Pulmonary artery endothelial cell (primary cell): ENCODE data around the gene PLPP1. TPM values are rescaled to one million over a fixed set of nuclear protein-coding genes. Genes with fewer than 3 reads are reported as not detected.
"Not testable (repeated sequence)": the region's sequence is repeated elsewhere in the genome, so short reads cannot be mapped to it uniquely, and the experiment has no call there.

ENCODE experiments used
- DNase-seq: peaks from one replicate; pipeline ENCODE4 v3.0.0-alpha.2; 2011; ENCODE audit warnings: low read depth, low spot score
- total RNA-seq: library from RNA; depleted of rRNA; stranded (reverse); fragments of >200 nt; gene quantifications from 2 replicates; pipeline ENCODE4 v1.2.3, GENCODE V29; 2014

The PLPP1 gene
- total RNA-seq, 1 donor from 2014 or later: 13.9 TPM

GRCh38 chr5:55505711-55506110 lies 29.1 kb downstream of the PLPP1 start:
- DNase-seq: not testable (repeated sequence)

GRCh38 chr5:55503917-55504316 lies 30.8 kb downstream of the PLPP1 start:
- DNase-seq: not testable (repeated sequence)

GRCh38 chr5:55502759-55503158 lies 32.0 kb downstream of the PLPP1 start:
- DNase-seq: no peak

- no peak for DNase-seq
Observed at GRCh38 chr5:55498457-55498856, 36.3 kb downstream of the PLPP1 start.

GRCh38 chr5:55497712-55498111 lies 37.1 kb downstream of the PLPP1 start:
- DNase-seq: no peak

GRCh38 chr5:55495216-55495615 lies 39.5 kb downstream of the PLPP1 start:
- DNase-seq: no peak

GRCh38 chr5:55492449-55492848 lies 42.3 kb downstream of the PLPP1 start:
- no peak for DNase-seq

GRCh38 chr5:55485073-55485472 lies 49.7 kb downstream of the PLPP1 start:
- no peak for DNase-seq

GRCh38 chr5:55484531-55484930 lies 50.2 kb downstream of the PLPP1 start:
- DNase-seq: no peak

- no peak for DNase-seq
Observed at GRCh38 chr5:55483885-55484284, 50.9 kb downstream of the PLPP1 start.

GRCh38 chr5:55481293-55481855 lies 53.4 kb downstream of the PLPP1 start:
- no peak for DNase-seq

- no peak for DNase-seq
Observed at GRCh38 chr5:55480781-55481180, 54.0 kb downstream of the PLPP1 start.

GRCh38 chr5:55472642-55473041 lies 62.1 kb downstream of the PLPP1 start:
- no peak for DNase-seq

GRCh38 chr5:55471468-55471867 lies 63.3 kb downstream of the PLPP1 start:
- no peak for DNase-seq

GRCh38 chr5:55470282-55470681 lies 64.5 kb downstream of the PLPP1 start:
- DNase-seq: no peak

- no peak for DNase-seq
Observed at GRCh38 chr5:55469839-55470238, 64.9 kb downstream of the PLPP1 start.

- no peak for DNase-seq
Observed at GRCh38 chr5:55467862-55468551, 66.8 kb downstream of the PLPP1 start.

- no peak for DNase-seq
Observed at GRCh38 chr5:55463613-55464012, 71.2 kb downstream of the PLPP1 start.

GRCh38 chr5:55459572-55459971 lies 75.2 kb downstream of the PLPP1 start:
- DNase-seq: no peak

- no peak for DNase-seq
Observed at GRCh38 chr5:55456216-55456895, 78.4 kb downstream of the PLPP1 start.

GRCh38 chr5:55454282-55454681 lies 80.5 kb downstream of the PLPP1 start:
- DNase-seq: no peak

GRCh38 chr5:55453211-55453610 lies 81.6 kb downstream of the PLPP1 start:
- no peak for DNase-seq

GRCh38 chr5:55451976-55452375 lies 82.8 kb downstream of the PLPP1 start:
- DNase-seq: no peak
